Smooth muscle cell (in vitro differentiated cells): ENCODE data around the gene KIF13A. TPM values are rescaled to one million over a fixed set of nuclear protein-coding genes. Genes with fewer than 3 reads are reported as not detected.
"Not testable (repeated sequence)": the region's sequence is repeated elsewhere in the genome, so short reads cannot be mapped to it uniquely, and the experiment has no call there.

ENCODE experiments used
- DNase-seq: peaks from one replicate; lab custom pipeline; 2025; ENCODE audit not compliant: unreplicated experiment; lab: John Stamatoyannopoulos, UW
- H2AFZ ChIP-seq: fragments of 200-600 bp; sonication (generic); 2 replicates; pipeline ENCODE4 v1.6.0; 2016; ENCODE audit warnings: antibody characterized with exemption, low read depth, mild to moderate bottlenecking
- H3F3A ChIP-seq: fragments of 200-600 bp; sonication (generic); 2 replicates; pipeline ENCODE4 v1.6.0; 2017; ENCODE audit warnings: antibody characterized with exemption, low read depth
- H3K27ac ChIP-seq: fragments of 200-600 bp; sonication (generic); 2 replicates; pipeline ENCODE4 v1.5.1; 2016; ENCODE audit warnings: low read depth, mild to moderate bottlenecking
- H3K27me3 ChIP-seq: fragments of 200-600 bp; sonication (generic); 2 replicates; pipeline ENCODE4 v1.6.1; 2016; ENCODE audit warnings: low read depth, mild to moderate bottlenecking
- H3K36me3 ChIP-seq: fragments of 200-600 bp; sonication (generic); 2 replicates; pipeline ENCODE4 v1.5.1; 2016; ENCODE audit warnings: low read depth
- H3K4me1 ChIP-seq: fragments of 200-600 bp; sonication (generic); 2 replicates; pipeline ENCODE4 v1.5.1; 2016; ENCODE audit warnings: low read depth
- H3K4me2 ChIP-seq: fragments of 200-600 bp; sonication (generic); 2 replicates; pipeline ENCODE4 v1.6.0; 2016; ENCODE audit warnings: mild to moderate bottlenecking
- H3K4me3 ChIP-seq: fragments of 200-600 bp; sonication (generic); 2 replicates; pipeline ENCODE4 v1.5.1; 2016; ENCODE audit warnings: mild to moderate bottlenecking
- H3K79me2 ChIP-seq: fragments of 200-600 bp; sonication (generic); 2 replicates; pipeline ENCODE4 v1.6.0; 2016; ENCODE audit warnings: low read depth, mild to moderate bottlenecking
- H3K9ac ChIP-seq: fragments of 200-600 bp; sonication (generic); 2 replicates; pipeline ENCODE4 v1.6.0; 2016; ENCODE audit warnings: low read depth
- H3K9me3 ChIP-seq: fragments of 200-600 bp; sonication (generic); replicated peaks from 2 replicates; pipeline ENCODE4 v1.5.1; 2016; ENCODE audit warnings: low read depth
- H4K20me1 ChIP-seq: fragments of 200-600 bp; sonication (generic); 2 replicates; pipeline ENCODE4 v1.6.0; 2016; ENCODE audit warnings: low read depth
- CTCF ChIP-seq: fragments of 200-600 bp; sonication (generic); IDR thresholded peaks from 2 replicates; pipeline ENCODE4 v1.5.1; 2017; ENCODE audit warnings: borderline replicate concordance, mild to moderate bottlenecking, antibody characterized with exemption; ENCODE audit not compliant: insufficient read depth, poor library complexity, severe bottlenecking
- WGBS: methylation state at CpG from one replicate; pipeline ENCODE4 v1.1.7; 2016; ENCODE audit warnings: low lambda C conversion rate; 5-methylcytosine and 5-hydroxymethylcytosine counted together
- polyA plus RNA-seq: library from polyadenylated mRNA; unstranded; fragments of >200 nt; fragmentation: Nextera tagmentation; extraction: Ambion mirVana; gene quantifications from 2 replicates; pipeline ENCODE4 v1.2.1, GENCODE V29; 2016
- total RNA-seq: library from RNA; depleted of rRNA; stranded (reverse); fragments of >200 nt; gene quantifications from 2 replicates; pipeline ENCODE4 v1.2.3, GENCODE V29; 2014

Gene KIF13A
- total and polyA plus RNA-seq, 2 experiments from 2014 or later = 10.4 to 28.4 TPM

GRCh38 chr6:18021166-18021850 is 33.9 kb upstream of the KIF13A start:
- H3K9me3 ChIP-seq = no peaks in the 10 kb centered on the region
- 73% methylated on average over 18 of the region's 18 CpGs for WGBS
- H3F3A ChIP-seq = peaks cover 8% of the 10 kb centered on the region
- no peak overlapping the region for H3K9ac ChIP-seq
- H4K20me1 ChIP-seq = no peaks in the 10 kb centered on the region
- peak overlapping the region; percentile 78 for H2AFZ ChIP-seq
- no peaks in the 10 kb centered on the region for H3K27me3 ChIP-seq
- TF ChIP-seq CTCF = no peak
- H3K79me2 ChIP-seq = no peaks in the 10 kb centered on the region
- H3K4me3 ChIP-seq = no peak overlapping the region
- no peaks in the 10 kb centered on the region for H3K36me3 ChIP-seq
- H3K4me2 ChIP-seq = no peak overlapping the region
- no peak overlapping the region for H3K27ac ChIP-seq
- H3K4me1 ChIP-seq = peaks cover 15% of the 10 kb centered on the region
- no peak for DNase-seq

GRCh38 chr6:18020545-18020944 is 33.1 kb upstream of the KIF13A start:
- not testable (repeated sequence) for H3K9ac ChIP-seq, DNase-seq, H3F3A ChIP-seq, H3K27ac ChIP-seq, H3K27me3 ChIP-seq, H3K4me2 ChIP-seq, H3K79me2 ChIP-seq, H4K20me1 ChIP-seq, H2AFZ ChIP-seq, H3K9me3 ChIP-seq, H3K4me3 ChIP-seq, H3K36me3 ChIP-seq
- 65% methylated on average over 5 of the region's 5 CpGs for WGBS
- H3K4me1 ChIP-seq = peaks cover 15% of the 10 kb centered on the region

- no peak overlapping the region for H3K4me3 ChIP-seq
- no peak for DNase-seq
- H3K9ac ChIP-seq = no peak overlapping the region
- no peaks in the 10 kb centered on the region for H3K79me2 ChIP-seq
- no peak overlapping the region for H3K27ac ChIP-seq
- H3K9me3 ChIP-seq = no peaks in the 10 kb centered on the region
- 98% methylated on average over 66 of the region's 75 CpGs for WGBS
- H3K4me2 ChIP-seq = no peak overlapping the region
- no peak overlapping the region for H2AFZ ChIP-seq
- no peak for TF ChIP-seq CTCF
- H4K20me1 ChIP-seq = no peaks in the 10 kb centered on the region
- no peaks in the 10 kb centered on the region for H3K27me3 ChIP-seq
- H3F3A ChIP-seq = peaks cover 8% of the 10 kb centered on the region
- no peaks in the 10 kb centered on the region for H3K36me3 ChIP-seq
- H3K4me1 ChIP-seq = peaks cover 15% of the 10 kb centered on the region
Measured at GRCh38 chr6:18019539-18020534, 32.4 kb upstream of the KIF13A start.

GRCh38 chr6:18019133-18019532 is 31.7 kb upstream of the KIF13A start:
- H3K4me2 ChIP-seq, DNase-seq, H3K36me3 ChIP-seq, H3K9me3 ChIP-seq, H3K9ac ChIP-seq, H3K79me2 ChIP-seq, H3F3A ChIP-seq, H3K4me3 ChIP-seq, H3K27me3 ChIP-seq, H3K27ac ChIP-seq, H2AFZ ChIP-seq, H4K20me1 ChIP-seq: not testable (repeated sequence)
- H3K4me1 ChIP-seq = peaks cover 15% of the 10 kb centered on the region
- WGBS = 85% methylated on average over 4 of the region's 4 CpGs
